GM18502 (cell line): ENCODE data around the gene PARP1.

Experiments used
- ATAC-seq: cut with Tn5 transposase; IDR thresholded peaks from one replicate; pipeline ENCODE4 v1.9.1; 2021; ENCODE audit warnings: mild to moderate bottlenecking; ENCODE audit not compliant: unreplicated experiment, poor library complexity

The PARP1 gene

GRCh38 chr1:226384040-226384439 is 23.9 kb downstream of the PARP1 start:
- ATAC-seq, result no peak

- ATAC-seq, result no peak
Observed at GRCh38 chr1:226382030-226382429, 25.9 kb downstream of the PARP1 start.

- ATAC-seq, result no peak
Observed at GRCh38 chr1:226381226-226381998, 26.5 kb downstream of the PARP1 start.

DNA sequence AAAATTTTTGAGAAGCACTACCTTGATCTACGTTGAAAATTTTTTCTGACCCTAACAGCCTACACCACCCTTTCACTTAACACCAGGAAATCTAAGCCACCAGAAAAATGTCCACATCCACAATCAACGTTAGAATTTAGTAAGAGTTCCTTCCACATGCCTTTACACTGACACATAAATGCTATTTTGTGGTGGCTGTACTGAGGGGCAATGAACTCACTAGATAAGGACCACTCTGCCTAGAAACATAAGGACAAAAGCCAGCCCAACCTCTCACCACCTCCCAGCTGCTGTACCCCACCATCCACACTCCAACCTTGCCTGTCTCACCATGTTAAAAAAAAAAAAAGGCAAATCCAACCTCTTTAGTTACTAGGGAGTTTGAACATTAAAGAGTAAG is 29.8 kb downstream of the PARP1 start:
- ATAC-seq, result no peak

DNA sequence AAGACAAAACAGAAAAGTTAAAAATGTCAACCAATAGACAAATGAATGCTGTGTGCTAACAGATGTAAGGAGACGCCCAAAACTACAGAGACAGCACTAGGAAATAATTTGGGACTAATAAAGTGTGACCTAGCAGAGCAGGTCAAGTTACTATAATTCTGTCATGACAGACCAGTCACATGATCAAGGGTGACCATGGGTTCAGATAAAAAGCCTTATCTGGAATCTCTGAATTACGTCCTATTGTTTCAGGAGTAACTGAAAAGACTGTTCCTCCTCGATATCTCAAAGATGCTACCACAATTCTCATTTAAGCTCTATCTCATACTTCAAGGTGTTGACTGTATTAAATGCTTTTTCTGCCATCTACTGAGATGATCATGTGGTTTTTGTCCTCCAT is 31.6 kb downstream of the PARP1 start:
- ATAC-seq, result no peak

DNA sequence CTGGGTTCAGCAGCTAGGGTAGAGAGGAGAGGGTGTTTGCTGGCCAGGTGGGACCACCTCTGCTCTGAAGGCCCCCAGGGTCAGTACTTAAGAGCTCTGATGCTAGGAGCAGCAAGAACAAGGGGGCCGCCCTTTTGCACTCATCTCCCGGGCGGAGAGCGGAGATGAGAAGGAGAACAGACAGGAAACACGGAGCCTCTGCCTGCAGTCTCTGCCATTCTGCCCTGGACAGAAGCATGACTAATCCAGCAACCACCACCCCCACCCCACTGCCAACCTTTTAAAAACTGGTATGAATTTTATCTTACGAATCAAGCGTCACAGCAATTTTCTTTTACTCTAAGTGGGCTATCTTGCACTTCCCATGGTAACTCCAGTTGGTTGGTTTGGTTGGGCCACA is 34.5 kb downstream of the PARP1 start:
- ATAC-seq, result no peak

DNA sequence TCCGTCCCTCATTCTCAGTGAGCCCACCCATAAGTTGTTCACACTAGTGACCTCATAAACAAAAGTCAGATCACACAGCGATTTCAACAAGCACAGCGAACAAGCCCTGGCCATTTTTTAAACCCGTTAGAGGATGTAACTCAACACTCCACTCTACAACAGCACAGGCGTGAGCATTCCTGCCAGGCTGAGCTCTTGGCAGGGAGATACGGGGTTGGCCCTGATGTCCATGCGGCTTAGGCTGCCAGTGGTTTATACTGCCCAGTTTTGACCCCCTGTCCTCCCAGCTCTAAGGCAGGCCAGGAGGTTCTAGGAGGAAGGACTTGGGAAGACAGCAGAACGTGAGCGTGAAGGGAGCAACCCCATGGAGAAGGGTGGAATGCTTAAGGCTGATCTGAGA is 35.0 kb downstream of the PARP1 start:
- no peak for ATAC-seq

GRCh38 chr1:226371866-226372490 is 35.9 kb downstream of the PARP1 start:
- ATAC-seq, result no peak

- no peak for ATAC-seq
Observed at GRCh38 chr1:226371027-226371694, 36.7 kb downstream of the PARP1 start.

GRCh38 chr1:226370144-226370923 is 37.6 kb downstream of the PARP1 start:
- peak; percentile 66 for ATAC-seq

DNA sequence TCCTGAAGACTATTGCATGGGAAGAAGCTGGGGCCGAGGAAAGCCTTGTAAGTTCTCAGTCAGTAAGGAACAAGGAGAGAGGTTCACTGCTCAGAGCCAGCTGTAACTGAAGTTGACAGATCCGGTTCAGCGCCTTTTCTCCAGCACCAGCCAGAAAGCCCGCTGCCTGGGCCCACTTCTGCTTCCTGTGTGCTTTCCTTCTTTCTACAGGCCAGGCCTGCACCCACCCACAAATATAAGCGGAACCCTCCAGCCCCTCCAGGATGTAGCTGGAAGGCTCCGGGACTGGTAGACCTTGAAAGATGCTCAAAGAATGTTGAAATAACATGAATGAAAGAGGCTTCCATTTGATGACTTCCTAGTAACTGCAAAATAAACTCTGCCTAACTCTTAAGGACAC is 38.8 kb downstream of the PARP1 start:
- ATAC-seq, result no peak

GRCh38 chr1:226366290-226366689 is 41.6 kb downstream of the PARP1 start:
- no peak for ATAC-seq

DNA sequence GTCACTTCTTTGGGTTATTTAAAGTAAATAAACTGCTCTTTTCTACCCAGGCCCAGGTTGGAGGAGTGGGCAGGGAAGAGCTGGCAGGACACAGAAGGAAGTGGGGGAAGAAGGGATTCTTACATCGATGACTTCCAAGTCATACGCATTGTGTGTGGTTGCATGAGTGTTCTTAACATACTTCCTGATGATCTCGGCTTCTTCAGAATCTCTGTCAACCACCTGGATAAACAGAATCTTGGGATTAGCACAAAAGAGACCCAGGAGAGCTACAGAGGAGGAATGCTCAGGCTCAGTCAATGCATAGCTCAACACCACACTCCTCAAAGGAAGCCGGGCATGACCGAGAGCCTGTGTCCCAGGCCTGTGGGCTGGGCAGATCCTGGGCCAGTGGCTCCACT is 42.1 kb downstream of the PARP1 start:
- no peak for ATAC-seq

- ATAC-seq, result no peak
Observed at GRCh38 chr1:226364901-226365565, 42.9 kb downstream of the PARP1 start.

GRCh38 chr1:226364514-226364899 is 43.4 kb downstream of the PARP1 start:
- no peak for ATAC-seq

DNA sequence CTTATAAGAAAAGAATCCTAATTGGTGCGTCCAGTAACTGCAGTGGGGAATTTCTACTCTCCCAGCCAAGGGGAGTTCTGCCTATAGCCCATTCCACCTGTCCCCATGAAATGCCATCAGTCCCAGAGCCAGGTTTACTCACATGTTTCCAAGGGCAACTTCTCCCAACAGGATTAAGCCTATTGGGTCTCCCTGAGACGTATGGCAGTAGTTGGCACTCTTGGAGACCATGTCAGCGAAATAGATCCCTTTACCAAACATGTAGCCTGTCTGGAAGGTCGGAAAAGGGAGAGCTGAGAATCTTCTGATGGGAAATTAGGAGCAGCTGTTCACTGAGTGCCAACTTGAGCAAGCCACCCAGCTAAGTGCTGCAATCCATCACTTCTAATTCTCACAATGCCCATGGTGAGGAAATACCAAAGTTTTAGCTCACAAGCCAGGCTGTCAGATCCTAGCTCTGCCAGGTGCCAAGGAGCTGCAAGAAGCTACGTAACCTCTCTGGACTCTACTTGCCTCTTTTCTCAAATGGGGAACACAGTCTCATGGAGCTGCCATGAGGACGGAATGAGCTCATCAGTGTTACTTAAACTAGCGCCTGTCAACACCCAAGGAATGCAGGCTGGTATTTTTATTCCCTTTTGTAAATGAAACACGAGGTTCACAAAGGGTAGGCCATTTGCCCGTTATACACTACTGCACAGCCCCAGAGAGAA is 43.9 kb downstream of the PARP1 start:
- no peak for ATAC-seq

GRCh38 chr1:226362891-226363447 is 44.9 kb downstream of the PARP1 start:
- ATAC-seq, result no peak

GRCh38 chr1:226362361-226362760 is 45.5 kb downstream of the PARP1 start:
- ATAC-seq, result no peak

DNA sequence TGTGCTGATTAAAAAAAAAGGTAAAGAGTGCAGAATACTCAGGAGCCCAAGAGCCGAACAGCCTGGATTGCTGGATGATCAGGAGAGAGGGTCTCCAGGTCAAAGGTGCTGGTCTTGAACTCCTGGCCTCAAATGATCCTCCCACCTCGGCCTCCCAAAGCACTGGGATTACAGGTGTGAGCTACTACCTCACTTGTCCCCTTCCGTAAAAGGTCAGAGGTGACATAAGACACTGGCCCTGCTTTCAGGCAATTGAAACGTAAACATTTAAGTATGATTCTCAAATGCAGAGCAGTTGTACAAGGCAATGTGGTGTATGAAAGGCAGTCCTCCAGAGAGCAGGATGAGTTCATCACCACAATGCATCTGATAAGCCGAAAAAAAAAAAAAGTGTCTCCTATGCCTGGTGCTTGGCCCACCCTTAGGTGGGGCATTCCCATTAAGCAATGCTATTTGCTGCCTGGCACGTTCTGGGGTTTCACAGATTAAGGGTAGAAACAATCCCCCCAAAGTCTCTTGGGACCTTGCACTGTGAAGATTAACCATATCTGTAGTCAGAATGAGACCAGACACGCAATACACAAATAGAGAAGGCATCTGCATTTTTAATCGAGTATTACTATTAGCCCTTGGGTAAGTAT is 47.7 kb downstream of the PARP1 start:
- peak; percentile 67 for ATAC-seq
